ENCODE data around the gene SLC9A1.

Gene SLC9A1

GRCh38 chr1:27102707-27103468 lies 52.0 kb downstream of the SLC9A1 start:
- DNase-seq (ENCODE audit: low read depth), result peak; percentile 52

DNA sequence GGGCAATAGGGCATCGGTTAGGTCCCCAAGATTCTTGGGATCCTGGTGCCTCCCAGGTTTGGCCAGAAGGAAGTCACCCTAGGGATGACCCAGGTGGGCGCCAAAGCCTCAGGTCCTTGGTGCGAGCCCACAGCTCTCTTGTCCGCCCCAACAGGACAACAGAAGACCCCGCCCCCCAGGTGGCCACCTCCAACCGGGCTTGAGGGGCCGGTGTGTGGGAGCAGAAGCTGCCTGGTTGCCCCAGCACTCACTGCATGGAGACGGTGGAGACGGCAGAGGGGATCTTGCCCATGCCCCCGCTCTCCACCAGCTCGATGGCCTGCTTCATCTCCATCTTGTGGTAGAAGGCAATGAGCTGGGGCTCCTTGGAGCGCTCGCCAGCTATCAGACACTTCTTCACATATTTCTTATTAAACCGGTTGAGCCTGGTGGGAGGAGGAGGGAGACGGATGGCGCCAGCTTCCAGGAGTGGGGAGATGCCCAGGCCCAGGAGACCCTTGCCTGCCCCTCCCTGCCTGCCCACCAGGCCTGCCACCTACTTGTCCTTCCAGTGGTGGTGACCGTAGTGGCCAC lies 52.7 kb downstream of the SLC9A1 start:
- DNase-seq (ENCODE audit: low read depth), result no peak

GRCh38 chr1:27101696-27102095 lies 53.2 kb downstream of the SLC9A1 start:
- no peak for DNase-seq (ENCODE audit: low read depth)

DNA sequence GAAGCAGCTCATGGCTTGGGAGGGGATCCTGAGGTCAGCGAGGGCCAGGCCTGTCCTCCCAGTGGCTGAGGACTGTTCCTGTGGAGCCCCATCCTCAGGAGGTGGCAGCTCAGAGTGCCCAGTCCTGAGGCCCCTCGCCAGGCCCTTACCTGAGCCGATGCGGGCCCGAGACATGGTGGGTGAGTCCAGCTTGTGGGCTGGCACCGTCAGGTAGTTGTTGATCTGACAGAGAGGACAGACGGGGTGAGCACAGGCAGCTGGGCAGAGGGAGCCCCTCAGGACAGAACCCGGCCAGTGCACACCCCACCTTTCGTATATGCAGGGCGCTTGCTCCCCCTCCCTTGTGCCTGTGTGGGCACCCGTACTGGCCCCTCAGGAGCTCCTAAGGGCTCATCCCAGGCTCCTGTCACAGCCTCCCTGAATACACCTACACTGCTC lies 53.9 kb downstream of the SLC9A1 start:
- DNase-seq (ENCODE audit: low read depth), result no peak

- no peak for DNase-seq (ENCODE audit: low read depth)
Measured at GRCh38 chr1:27100335-27101053, 54.4 kb downstream of the SLC9A1 start.

GRCh38 chr1:27099587-27100334 lies 55.2 kb downstream of the SLC9A1 start:
- DNase-seq (ENCODE audit: low read depth), result no peak

DNA sequence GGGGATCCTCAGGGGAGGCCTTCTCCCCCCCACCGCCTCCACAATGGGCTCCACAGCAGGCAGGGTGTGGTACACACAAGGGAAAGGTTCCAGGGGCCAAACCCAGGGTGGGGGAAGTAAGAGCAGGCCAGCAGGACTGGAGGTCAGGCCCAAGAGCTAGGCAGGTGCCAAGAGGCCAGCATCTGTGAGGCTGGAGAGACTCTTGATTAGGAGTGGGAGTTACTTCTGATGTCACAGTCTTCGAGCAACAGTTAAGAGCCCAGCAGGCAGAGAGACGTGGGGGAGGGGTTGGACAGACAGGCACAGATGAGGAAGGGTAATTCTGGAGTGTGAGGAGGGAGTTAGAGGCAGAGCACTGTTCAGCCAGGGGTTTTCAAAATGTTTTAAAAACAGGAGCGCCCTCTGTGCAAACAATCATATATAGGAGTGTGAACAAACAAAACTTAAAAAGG lies 55.8 kb downstream of the SLC9A1 start:
- peak; percentile 73 for DNase-seq (ENCODE audit: low read depth)

DNA sequence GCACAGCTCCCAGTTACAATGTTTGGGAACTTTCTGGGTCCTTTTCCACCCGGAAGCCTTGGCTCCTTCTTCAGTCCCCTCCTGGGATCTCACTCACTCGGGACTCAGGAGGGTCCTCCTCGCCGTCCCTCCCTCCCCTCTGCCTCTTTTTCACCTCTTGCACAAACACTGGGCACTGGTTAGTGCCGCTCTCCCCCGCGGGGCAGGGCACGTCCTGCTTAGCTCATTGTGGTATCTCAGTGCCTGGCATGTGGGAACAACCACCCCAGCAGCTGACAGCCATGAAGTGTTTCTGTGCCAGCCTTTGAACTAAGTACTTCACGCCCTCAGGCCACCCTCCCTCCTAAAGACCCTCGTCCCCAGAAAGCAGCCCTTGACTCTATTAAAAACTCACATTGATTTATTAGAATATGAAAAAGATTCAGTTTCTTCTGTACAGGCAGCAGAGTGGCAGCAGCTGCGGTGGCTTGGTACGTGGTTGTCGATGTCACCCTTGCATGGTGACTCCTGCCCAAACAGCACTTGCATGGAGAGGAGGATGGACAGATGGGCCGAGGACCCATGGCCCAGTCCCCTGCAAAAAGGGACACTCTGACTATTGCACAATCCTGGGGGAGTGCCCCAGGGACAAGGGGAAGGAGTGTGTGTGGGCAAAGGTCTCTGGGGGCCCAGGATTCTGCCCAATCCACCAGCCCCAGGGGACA lies 56.3 kb downstream of the SLC9A1 start:
- no peak for DNase-seq (ENCODE audit: low read depth)

DNA sequence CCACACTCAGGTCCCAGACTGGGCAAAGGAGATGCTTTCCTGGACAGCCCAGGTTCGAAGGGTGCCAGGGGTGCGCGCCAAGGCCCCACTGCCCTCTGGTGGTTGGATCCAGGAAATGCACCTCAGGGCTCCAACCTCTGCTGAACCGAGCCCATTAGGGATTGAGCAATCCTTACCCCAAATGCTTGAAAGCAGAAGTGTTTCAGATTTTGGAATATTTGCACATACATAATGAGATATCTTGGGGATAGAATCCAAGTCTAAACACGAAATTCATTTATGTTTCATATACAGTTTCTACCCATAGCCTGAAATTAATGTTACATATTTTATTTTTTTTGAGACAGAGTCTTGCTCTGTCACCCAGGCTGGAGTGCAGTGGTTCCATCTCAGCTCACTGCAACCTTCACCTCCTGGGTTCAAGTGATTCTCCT lies 57.4 kb downstream of the SLC9A1 start:
- peak; percentile 58 for DNase-seq (ENCODE audit: low read depth)

- no peak for DNase-seq (ENCODE audit: low read depth)
Measured at GRCh38 chr1:27095576-27095975, 59.3 kb downstream of the SLC9A1 start.

GRCh38 chr1:27092888-27093287 lies 62.0 kb downstream of the SLC9A1 start:
- DNase-seq (ENCODE audit: low read depth), result no peak

- no peak for DNase-seq (ENCODE audit: low read depth)
Measured at GRCh38 chr1:27090911-27091310, 64.0 kb downstream of the SLC9A1 start.

DNA sequence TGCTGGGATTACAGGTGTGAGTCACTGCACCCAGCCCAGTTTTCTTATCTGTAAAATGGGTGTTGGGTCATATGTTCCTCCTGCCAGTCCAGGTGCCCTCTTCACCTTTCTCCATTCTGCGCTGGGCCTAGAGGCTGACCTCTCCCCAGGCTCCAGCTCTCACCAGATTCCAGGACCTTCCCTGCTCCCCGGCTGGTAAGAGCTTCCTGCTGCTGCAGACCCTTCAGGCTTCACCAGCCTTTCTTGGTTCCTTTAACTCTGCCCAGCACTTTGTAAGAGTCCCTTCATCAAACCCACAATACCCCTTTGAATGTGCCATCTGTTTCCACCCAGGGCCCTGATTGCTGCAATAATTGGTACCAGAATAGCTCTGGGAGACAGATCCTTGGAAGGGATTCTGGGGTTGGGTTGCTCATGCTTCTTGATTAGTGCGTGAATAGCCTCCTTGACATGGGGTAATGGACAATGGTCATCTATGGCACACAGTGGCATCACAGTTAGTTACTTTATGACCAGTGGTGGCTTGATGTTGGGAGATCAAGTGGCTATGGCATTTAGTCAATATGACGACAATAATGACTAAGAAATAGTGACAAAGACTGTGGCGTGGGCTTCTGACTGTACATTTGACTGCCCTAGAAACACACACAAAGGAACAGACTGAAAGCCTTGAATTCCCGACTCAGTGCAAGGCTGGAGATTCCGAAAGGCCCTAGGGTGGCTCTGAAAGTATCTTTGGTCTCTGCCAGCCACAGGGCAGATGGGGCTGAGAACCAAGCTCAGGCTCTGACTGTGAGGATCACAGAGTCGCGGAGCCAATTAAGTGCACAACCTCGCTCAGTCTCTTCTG lies 67.3 kb downstream of the SLC9A1 start:
- DNase-seq (ENCODE audit: low read depth), result no peak

- DNase-seq (ENCODE audit: low read depth), result no peak
Measured at GRCh38 chr1:27086628-27087027, 68.3 kb downstream of the SLC9A1 start.

GRCh38 chr1:27086026-27086425 lies 68.9 kb downstream of the SLC9A1 start:
- DNase-seq (ENCODE audit: low read depth), result no peak

GRCh38 chr1:27084107-27084506 lies 70.8 kb downstream of the SLC9A1 start:
- no peak for DNase-seq (ENCODE audit: low read depth)

DNA sequence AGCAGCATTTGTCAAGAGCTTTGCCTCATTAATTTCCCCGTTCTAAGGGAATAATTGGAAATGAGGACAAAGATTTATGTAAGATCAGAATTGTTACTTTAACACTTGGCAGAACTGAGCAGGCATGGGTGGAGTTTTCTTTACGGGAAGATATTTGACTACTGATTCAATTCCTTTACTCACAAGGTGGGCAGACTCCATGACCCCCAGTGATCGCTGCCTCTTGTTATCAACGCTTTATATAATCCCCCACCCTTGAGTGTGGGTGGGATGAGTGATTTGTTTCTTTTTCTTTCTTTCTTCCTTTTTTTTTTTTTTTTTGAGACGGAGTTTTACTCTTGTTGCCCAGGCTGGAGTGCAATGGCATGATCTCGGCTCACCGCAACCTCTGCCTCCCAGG lies 77.0 kb downstream of the SLC9A1 start:
- DNase-seq (ENCODE audit: low read depth), result no peak

DNA sequence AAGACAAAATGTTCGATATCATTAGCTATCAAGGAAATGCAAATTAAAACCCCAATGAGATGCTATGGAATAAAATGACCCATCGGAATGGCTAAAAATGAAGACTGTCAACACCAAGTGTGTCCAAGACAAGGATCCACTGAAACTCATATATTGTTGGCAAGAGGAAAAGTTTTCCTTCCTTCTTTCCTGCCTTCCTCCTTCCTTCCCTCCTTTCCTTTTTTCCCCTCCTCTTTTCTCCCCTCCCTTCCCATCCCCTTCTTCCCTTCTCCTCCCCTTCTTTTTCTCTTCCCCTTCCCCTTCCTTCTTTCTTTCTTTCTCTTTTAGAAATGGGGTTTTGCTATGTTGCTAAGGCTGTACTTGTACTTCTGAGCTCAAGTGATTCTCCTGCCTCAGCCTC lies 78.1 kb downstream of the SLC9A1 start:
- no peak for DNase-seq (ENCODE audit: low read depth)

DNA sequence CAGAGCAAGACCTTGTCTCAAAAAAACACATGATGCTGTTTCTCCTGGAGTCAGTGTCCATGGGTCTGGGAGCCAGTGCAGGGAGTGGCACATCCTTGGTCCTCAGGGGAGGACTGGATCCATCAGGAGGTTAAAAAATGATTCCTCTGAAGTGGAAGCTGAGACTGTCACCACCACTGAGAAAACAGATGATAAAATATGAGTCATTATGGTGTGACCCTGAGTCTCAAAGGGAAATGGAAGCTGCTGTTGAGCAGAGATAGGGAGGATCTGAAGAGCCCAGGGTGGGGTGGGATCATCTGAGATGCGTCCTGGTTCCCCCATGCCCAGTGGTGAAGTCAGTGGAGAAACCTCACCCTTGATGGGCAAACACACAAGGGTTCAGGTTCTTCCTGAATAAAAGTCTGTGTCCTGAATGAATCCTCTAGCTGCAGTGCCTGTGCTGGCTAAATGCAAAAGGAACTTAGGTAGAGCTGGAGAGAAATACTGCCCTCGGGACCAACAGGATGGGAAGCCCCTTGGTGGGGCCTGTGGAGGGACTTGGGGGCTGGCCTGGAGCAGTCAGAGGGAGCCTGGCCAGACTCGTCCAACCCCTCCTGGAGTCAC lies 80.6 kb downstream of the SLC9A1 start:
- DNase-seq (ENCODE audit: low read depth), result peak; percentile 96

- DNase-seq (ENCODE audit: low read depth), result no peak
Measured at GRCh38 chr1:27071049-27071416, 83.9 kb downstream of the SLC9A1 start.

All from CMK (cell line).